ENCODE measurements around the gene CYP3A7.
"Not testable (repeated sequence)": the region's sequence is repeated elsewhere in the genome, so short reads cannot be mapped to it uniquely, and the experiment has no call there.

CYP3A7 gene

GRCh38 chr7:99734987-99735386, at the start of gene CYP3A7:
TSS of gene CYP3A7 (minus strand) at chr7:99735196. CDS start at chr7:99735093, 103 bp downstream.
- H3K4me3 ChIP-seq (replicated peaks in 1 of 2; ENCODE audit: low read depth in 2 of 2, low read length in 2 of 2): no peak within 1 kb of the TSS
- no peak for TF ChIP-seq CTCF (IDR thresholded peaks at IDR 0.05; ENCODE audit: low read depth, low read length)
- DNase-seq (ENCODE audit: low read depth in 2 of 2): no peak

DNA sequence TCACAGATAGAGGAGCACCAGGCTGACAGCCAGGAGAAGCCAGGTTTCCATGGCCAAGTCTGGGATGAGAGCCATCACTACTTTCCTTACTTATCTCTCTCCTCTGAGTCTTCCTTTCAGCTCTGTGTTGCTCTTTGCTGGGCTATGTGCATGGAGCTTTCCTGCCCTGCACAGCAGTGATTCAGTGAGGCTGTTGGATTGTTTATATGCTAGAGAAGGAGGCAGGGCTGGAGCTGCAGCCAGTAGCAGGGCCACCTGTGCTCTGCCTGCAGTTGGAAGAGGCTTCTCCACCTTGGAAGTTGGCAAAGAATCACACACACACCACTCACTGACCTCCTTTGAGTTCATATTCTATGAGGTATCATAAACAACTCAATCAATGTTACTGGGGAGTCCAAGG, 49.0 kb upstream of the CYP3A7 start, which contains the start of gene CYP3A4:
TSS of gene CYP3A4 (minus strand) at position 178 of the 400 bp plus-strand sequence. CDS start at position 75, 103 bp downstream.
- H3K4me3 ChIP-seq (replicated peaks in 1 of 2; ENCODE audit: low read depth in 2 of 2, low read length in 2 of 2): no peak within 1 kb of the TSS
- DNase-seq (ENCODE audit: low read depth in 2 of 2): no peak

DNA sequence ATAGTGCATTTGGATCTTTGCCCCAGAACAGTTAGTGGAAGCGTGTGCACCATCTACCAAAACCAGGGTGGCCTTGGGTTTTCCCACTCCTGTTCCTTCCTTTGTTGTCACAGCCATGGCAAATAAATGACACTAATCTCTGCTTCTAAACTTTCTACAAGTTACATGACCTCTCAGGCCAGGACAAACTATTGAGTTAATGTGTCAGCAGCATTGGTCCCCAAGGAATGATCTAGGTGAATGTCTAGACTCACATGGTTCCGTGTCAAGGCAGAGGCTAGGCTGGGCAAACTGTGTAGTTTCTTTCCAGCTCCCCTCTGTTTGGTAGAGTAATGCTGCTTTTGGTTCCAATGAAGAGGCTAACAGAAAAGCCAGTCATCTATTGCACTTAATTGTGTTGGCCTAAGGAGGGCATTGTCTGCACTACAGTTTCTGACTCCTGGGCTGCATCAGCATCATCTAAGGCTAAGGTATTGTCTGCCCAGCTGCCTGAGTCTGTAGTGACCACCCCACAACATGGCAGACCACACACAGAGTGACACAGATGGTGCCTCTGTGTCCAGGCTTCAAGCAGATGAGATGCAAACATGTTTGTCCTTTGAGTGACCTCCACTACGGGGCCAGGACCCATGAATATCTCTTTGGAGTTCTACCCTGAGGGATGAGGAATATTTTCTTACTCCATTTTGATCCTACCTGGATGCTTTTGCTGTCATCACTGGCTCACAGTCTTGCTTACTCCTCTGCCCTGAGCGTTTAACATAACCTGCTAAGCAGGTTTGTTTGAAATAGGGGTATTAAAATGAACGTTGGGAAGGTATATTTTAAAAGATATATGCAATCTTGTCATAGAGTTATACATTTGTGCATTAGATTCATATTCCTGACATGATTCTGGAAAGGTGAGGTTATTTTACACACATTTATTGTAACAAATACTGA, 47.3 kb upstream of the CYP3A7 start:
- H3K4me3 ChIP-seq (replicated peaks in 1 of 2; ENCODE audit: low read depth in 2 of 2, low read length in 2 of 2): no peak overlapping the region
- no peak for DNase-seq (ENCODE audit: low read depth in 2 of 2)
- TF ChIP-seq CTCF (IDR thresholded peaks at IDR 0.05; ENCODE audit: low read depth, low read length): no peak

More for the DNA sequence above, 49.0 kb upstream of the CYP3A7 start, which contains the start of gene CYP3A4:
- no peak for TF ChIP-seq CTCF (IDR thresholded peaks at IDR 0.05; ENCODE audit: low read depth, low read length)

DNA sequence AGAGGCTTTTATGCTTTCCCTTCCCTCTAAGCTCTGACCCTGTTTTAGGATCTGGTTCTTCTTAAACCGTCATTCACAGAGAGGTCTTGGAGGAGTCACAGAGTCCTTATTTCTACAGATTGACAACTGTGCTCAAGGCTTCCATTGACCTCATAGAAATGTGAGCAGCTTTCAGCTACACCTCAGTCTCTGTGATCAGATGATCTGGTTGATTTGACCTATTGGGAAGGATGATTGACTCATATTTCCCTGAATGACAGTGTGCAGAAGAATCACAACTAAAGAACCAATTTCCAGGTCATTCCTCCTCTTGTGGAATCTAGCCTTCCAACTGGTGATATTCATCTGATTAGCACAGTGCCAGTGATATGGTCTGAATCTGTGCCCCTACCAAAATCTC, 45.6 kb upstream of the CYP3A7 start:
- H3K4me3 ChIP-seq (replicated peaks in 1 of 2; ENCODE audit: low read depth in 2 of 2, low read length in 2 of 2): no peak overlapping the region
- no peak for DNase-seq (ENCODE audit: low read depth in 2 of 2)
- no peak for TF ChIP-seq CTCF (IDR thresholded peaks at IDR 0.05; ENCODE audit: low read depth, low read length)

DNA sequence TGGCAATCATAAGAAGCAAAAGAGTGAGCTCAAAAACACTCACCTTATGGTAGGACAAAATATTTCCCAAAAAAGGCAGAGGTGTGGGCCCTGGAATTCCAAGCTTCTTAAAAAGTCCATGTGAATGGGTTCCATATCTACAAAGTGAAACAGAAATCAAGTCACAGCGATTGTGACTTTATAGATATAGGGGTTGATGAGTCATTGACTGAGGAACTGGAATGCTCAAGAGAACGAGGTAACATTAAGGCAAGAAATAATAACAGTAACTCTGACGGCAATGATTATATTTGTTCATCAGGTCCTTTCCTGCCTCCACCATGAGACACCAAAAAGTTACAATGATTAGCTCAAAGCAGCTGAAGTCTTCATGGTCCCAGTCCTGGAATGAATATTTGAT, 45.0 kb upstream of the CYP3A7 start:
- H3K4me3 ChIP-seq (replicated peaks in 1 of 2; ENCODE audit: low read depth in 2 of 2, low read length in 2 of 2): no peak overlapping the region
- DNase-seq (ENCODE audit: low read depth in 2 of 2): no peak
- no peak for TF ChIP-seq CTCF (IDR thresholded peaks at IDR 0.05; ENCODE audit: low read depth, low read length)

GRCh38 chr7:99778880-99779279, 43.9 kb upstream of the CYP3A7 start:
- TF ChIP-seq CTCF (IDR thresholded peaks at IDR 0.05; ENCODE audit: low read depth, low read length): no peak
- no peak for DNase-seq (ENCODE audit: low read depth in 2 of 2)
- no peak overlapping the region for H3K4me3 ChIP-seq (replicated peaks in 1 of 2; ENCODE audit: low read depth in 2 of 2, low read length in 2 of 2)

- not testable (repeated sequence) for H3K4me3 ChIP-seq (replicated peaks in 1 of 2; ENCODE audit: low read depth in 2 of 2, low read length in 2 of 2); DNase-seq (ENCODE audit: low read depth in 2 of 2)
Observed at GRCh38 chr7:99773395-99773794, 38.4 kb upstream of the CYP3A7 start.
